GM12892 (cell line): ENCODE measurements around the gene NR2F2.

Experiments
- DNase-seq: peaks from one replicate; pipeline ENCODE4 v3.0.0; 2011; ENCODE audit not compliant: insufficient read length
- FAIRE-seq: peaks from 2 replicates; lab custom pipeline; 2011; peaks lifted over from hg19 to GRCh38; lab: Jason Lieb, UNC
- POLR2A ChIP-seq: IDR thresholded peaks from 2 replicates; pipeline ENCODE4 v1.6.1; 2011; ENCODE audit warnings: low read depth, low read length, control low read depth
- POLR2AphosphoS5 ChIP-seq: IDR thresholded peaks from 2 replicates; pipeline ENCODE4 v1.6.1; 2011; ENCODE audit warnings: low read depth, low read length, control low read depth
- TAF1 ChIP-seq: IDR thresholded peaks from 2 replicates; pipeline ENCODE4 v1.6.1; 2011; ENCODE audit warnings: low read depth, mild to moderate bottlenecking, control low read depth, low read length, borderline replicate concordance

NR2F2 gene

DNA sequence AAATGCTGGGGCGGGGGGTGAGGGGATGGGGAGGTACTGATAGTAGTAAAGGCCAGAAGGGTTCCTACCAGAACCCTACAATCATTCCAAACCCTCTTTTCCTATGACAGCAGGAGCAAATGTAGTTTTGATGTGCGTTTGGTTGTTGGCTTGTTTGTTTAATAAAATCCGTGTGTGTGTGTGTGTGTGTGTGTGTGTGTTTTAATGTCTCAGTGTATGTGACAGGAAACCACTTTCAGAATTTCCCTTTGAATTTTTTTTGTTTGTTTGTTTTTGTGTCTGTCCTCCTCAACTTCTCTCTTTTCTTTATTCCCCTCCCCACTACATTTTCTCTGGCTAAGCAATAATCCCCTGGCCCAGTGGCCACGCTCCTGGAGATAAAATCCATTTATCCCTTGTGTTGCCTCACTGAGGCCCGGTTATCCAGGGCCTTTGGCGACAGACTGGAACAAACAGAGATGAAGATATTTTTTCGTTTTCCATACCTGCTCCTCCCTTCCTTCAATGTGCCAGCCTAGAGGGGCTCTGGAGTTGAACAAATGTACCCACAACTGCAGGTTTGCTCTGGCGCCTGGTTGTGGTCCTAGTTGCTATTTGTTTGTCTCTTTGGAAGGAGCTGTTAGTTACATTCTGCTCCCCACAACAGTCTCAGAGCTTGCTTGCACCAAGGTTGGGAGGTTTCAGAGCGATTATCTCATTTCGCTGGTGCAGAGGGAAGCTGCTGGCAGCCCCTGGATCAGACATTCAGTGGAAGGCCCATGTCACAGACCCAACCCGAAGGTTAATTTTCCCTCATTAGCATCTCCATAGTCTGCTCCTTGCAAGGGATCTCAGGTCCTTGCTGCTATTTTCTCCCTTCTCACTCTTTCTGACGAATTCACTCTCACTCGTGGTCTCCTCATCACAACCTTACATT is 17.9 kb downstream of the NR2F2 start:
- DNase-seq (no peak), FAIRE-seq (no peak)
- TF ChIP-seq TAF1 = no peak
- TF ChIP-seq POLR2A = no peak
- no peak for TF ChIP-seq POLR2AphosphoS5

GRCh38 chr15:96349034-96349856 is 18.7 kb downstream of the NR2F2 start:
- no peak for TF ChIP-seq TAF1
- TF ChIP-seq POLR2AphosphoS5 = no peak
- no peak for TF ChIP-seq POLR2A
- no peak for FAIRE-seq
- no peak for DNase-seq

DNA sequence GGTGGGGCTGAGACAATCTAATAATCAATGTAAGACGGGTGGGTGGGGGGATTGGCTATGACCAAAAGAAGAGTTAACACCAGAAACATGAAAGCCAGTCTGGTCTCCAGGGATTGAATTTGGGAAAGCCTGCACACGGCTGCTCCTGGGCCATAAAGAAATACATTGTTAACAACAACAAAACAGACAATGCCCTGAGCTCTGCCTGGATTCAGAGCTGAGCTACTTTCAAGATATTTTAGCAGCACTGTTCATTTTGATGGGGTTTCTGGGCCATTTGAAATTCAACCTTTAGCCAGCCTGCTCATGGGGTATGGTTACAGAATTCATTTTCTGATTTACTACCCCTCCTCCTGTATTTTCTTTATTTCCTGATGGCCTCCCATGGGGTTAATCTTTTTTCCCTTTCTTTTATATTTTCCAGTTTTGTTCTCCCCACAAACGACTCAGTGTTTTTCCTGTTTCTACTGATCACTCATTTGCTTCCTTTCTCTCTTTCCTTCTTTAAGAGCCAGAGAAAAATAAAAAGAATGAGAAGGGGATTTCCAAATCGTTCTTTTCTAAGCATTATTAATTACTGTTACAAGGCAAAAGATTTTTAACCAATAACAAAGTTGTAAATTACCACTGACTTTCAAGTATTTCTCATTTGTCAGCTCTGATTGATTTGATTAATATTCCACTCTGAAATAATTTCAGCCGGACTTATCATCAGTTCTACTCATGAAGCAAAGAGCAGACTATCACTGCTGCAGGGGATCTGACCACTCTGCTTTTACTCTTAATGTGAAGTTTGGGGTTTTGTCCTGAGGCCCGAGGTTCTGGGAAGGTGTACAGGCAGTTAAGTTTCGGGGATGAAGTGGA is 19.6 kb downstream of the NR2F2 start:
- TF ChIP-seq POLR2A (no peak), POLR2AphosphoS5 (no peak), TAF1 (no peak)
- no peak for FAIRE-seq
- no peak for DNase-seq

- no peak for TF ChIP-seq POLR2AphosphoS5
- no peak for TF ChIP-seq TAF1
- TF ChIP-seq POLR2A = no peak
- FAIRE-seq = no peak
- no peak for DNase-seq
Measured at GRCh38 chr15:96350934-96351724, 20.6 kb downstream of the NR2F2 start.

GRCh38 chr15:96351761-96352603 is 21.5 kb downstream of the NR2F2 start:
- TF ChIP-seq POLR2AphosphoS5 (no peak), POLR2A (no peak), TAF1 (no peak)
- no peak for FAIRE-seq

DNA sequence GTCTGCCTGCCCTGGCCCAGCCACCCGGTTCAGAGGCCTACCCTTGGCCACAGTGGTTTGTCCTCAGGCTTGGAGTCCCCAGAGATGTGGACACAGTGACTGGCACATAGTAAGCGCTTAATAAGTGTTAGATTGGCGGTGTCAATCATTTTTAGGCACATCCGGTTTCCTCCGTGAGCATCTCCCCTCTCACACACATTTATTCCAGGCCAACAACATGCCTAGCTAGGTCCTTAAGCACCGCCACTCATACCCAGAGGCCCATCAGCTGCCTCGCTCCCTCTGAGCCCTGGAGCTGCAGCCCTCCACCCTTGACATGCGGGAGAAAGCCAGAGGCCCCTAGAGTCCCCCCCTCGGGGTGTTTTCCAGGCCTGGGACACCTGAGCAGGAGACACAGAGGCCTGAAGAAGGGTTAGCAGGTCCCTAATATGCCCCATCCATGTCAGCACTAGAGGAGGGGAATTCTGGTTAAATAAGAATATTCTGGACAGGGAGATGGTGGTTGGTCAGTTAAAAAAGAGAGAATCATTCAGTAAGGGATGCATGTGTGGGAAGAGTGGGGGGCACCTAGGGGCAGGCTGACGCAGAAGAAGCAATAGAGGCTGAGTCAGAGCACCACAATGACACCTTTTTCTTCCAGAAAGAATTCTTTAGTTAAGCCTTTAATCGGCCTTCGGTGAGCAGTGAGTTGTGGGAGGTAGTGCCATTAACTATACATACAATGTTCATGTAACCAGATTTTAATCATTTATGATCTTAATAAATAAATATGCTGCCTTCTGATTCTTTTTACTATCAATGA is 22.3 kb downstream of the NR2F2 start:
- FAIRE-seq = no peak
- no peak for DNase-seq
- no peak for TF ChIP-seq POLR2AphosphoS5
- TF ChIP-seq TAF1 = no peak
- no peak for TF ChIP-seq POLR2A

More at GRCh38 chr15:96351761-96352603, 21.5 kb downstream of the NR2F2 start:
- DNase-seq = no peak

GRCh38 chr15:96353416-96353929 is 23.0 kb downstream of the NR2F2 start:
- DNase-seq (no peak), FAIRE-seq (no peak)
- TF ChIP-seq POLR2AphosphoS5 (no peak), POLR2A (no peak), TAF1 (no peak)

- no peak for TF ChIP-seq POLR2AphosphoS5
- FAIRE-seq = no peak
- DNase-seq = no peak
Measured at GRCh38 chr15:96353930-96354730, 23.6 kb downstream of the NR2F2 start.
